Prostate gland (tissue), 2 donors: Measurements from ENCODE around the gene ZNF318.

Experiments
- POLR2A ChIP-seq: fragments of 450-650 bp; IDR thresholded peaks from one replicate; pipeline ENCODE4 v1.6.1; 2016; ENCODE audit warnings: antibody characterized with exemption, mild to moderate bottlenecking
- POLR2AphosphoS5 ChIP-seq: sonication (generic); formaldehyde crosslinking; IDR thresholded peaks from one replicate; pipeline ENCODE4 v1.6.1; 2017; ENCODE audit warnings: antibody characterized with exemption
- TF ChIP-seq, protein P1 (sequence below), 4 experiments: fragments of 200-600 bp in 2 of 4; fragments of 450-650 bp in 2 of 4; sonication (generic) in 2 of 4; IDR thresholded peaks; 1 replicate in 3 of 4; 2 replicates in 1 of 4; pipeline ENCODE4 v1.5.1; 2016 to 2019; ENCODE audit warnings: antibody characterized with exemption in 4 of 4, mild to moderate bottlenecking in 2 of 4, moderate library complexity in 2 of 4

DNA sequence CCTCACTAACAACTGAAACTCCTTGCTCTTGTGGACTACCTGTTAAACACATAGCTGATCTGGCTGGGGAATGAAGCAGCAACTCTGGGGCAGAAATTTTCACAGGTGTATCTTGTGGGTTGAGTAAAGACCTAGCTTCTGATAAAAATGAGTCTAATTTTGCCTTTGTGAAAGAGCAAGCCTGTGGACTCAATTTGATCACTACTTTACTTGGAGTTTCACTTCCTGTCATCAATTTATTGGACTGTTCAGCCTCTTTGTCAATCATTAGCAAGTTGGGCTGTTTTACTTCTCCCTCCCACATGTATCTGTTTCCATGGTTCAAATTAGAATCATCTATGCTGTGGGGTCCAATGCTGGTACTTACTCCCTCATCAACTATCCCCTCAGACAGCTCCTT lies 31.2 kb downstream of the ZNF318 start:
- TF ChIP-seq, protein P1, sequence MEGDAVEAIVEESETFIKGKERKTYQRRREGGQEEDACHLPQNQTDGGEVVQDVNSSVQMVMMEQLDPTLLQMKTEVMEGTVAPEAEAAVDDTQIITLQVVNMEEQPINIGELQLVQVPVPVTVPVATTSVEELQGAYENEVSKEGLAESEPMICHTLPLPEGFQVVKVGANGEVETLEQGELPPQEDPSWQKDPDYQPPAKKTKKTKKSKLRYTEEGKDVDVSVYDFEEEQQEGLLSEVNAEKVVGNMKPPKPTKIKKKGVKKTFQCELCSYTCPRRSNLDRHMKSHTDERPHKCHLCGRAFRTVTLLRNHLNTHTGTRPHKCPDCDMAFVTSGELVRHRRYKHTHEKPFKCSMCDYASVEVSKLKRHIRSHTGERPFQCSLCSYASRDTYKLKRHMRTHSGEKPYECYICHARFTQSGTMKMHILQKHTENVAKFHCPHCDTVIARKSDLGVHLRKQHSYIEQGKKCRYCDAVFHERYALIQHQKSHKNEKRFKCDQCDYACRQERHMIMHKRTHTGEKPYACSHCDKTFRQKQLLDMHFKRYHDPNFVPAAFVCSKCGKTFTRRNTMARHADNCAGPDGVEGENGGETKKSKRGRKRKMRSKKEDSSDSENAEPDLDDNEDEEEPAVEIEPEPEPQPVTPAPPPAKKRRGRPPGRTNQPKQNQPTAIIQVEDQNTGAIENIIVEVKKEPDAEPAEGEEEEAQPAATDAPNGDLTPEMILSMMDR (IDR thresholded peaks at IDR 0.05), result no peak
- TF ChIP-seq POLR2A, result no peak
- TF ChIP-seq POLR2AphosphoS5, result no peak
